RCC 7860 (cell line): ENCODE measurements around the gene PAM.
"Not testable (repeated sequence)": the region's sequence is repeated elsewhere in the genome, so short reads cannot be mapped to it uniquely, and the experiment has no call there.

Source experiments
- DNase-seq: peaks from one replicate; pipeline ENCODE4 v3.0.0-alpha.2; 2015; ENCODE audit warnings: low spot score
- FAIRE-seq: peaks from 2 replicates; lab custom pipeline; 2012; peaks lifted over from hg19 to GRCh38; lab: Jason Lieb, UNC

The PAM gene

DNA sequence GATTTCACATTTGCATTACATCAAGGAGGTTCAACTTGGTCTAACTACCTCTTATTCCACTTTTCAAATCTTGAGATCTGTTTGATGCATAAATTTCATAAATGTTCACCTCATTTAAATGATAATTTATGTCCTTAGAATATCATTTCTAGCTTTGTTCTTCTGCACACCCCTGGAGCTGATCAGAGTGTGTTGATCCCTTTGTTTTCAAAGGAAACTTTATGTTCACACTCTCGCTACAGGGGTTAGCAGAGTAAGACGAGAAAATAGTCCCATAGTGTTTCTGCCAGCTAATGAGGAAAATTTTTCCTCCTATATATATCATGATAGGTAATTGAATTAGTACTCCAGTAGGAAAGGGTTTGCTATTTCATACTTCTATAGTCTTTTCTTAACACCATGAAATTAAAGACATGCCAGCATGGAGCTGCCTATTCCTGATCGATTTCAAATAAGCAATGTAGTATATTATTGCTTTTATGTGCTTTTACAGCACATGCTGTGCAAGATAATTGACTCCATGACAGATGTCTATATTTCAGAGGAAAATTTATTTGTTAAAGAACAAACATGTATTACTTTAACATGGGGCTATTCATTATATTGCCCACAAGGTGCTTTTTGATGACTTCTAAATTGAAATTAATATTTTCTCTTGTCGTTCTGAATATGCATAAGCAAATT lies 4.8 kb upstream of the PAM start:
- no peak for FAIRE-seq
- no peak for DNase-seq

DNA sequence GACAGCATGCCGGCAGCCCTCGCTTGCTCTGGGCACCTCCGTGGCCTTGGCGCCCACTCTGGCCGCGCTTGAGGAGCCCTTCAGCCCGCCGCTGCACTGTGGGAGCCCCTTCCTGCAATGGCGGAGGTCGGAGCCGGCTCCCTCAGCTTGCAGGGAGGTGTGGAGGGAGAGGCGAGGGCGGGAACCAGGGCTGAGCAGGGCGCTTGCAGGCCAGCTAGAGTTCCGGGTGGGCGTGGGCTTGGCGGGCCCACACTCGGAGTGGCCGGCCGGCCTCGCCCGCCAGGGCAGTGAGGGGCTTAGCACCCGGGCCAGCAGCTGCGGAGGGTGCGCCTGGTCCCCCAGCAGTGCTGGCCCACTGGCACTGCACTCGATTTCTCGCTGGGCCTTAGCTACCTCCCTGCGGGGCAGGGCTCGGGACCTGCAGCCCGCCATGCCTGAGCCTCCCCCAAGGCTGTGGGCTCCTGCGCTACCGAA lies 3.2 kb upstream of the PAM start:
- not testable (repeated sequence) for FAIRE-seq, DNase-seq

DNA sequence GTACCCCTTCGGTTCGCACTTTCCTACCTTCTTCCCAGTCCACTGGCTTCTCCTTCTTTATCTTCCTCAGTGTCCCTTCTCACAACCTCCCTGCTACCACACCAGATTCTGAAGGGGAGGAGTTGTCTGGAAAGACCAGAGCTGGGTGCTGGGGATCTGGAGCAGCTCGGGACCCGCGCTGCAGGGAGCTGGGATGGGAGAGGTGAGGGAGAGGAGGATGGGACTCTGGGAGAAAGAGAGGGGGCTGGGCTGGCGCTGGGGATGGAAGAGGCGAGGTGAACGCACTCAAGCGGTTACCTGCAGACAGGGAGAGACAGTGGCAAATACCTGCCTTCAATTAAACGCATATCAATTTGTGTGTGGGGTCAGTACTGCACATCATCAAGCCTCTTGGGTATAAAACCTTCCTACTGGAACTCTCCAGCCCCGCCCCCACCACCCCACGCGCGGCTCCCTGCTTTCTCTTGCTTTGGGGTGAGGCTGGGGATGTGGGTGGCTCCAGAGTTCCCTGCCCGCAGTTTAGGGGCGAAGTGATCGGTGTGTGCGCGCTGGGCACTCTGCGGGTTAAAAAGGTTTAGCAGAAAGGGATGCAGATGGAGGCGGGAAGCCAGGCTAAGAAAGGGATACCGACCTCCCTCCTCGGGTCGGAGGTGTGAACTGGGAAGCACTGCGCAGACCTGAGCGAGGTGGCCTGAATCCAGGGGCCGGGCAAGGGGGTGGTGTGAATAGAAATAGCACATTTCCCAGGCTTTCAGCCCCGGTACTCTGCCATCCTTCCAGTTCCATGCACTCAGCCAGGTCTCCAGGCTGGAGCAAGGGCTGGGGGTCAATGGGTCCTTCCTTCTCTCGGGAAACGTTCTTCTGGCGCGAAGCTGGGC lies 977 bp upstream of the PAM start:
- DNase-seq: no peak
- no peak for FAIRE-seq

DNA sequence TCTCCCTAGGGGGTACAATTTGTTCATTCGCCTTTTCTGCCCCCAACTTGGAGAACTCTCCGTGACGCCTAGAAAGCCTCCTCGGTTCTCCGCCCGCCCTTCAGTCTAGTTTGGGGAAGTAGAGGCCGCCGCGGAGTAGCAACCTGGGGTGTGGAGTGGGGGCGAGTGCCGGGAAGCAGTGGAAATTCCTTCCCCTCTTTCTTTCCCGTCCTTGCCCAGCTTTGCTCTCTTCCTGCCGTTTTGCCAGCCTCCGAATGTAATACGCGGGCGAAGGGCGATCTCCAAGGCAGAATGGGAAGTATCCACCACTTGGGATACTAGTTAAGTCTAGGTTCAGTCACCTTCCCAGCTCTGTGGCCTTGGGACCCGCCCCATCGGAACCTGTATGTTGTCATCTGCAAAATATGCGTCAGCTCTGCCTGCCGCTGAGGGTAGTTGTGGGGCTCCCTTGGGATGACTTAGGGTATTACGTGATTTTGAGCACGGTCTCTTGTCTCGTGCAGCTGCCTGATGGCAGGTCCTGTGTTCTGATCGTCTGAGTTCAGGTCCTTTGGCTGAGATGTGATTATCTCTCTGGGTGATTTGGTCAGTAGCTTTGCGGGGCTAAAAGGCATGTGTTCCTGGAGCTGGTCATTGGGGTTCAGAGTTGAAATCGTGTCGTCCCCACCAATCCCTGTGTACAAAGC lies 724 bp downstream of the PAM start:
- FAIRE-seq: peak; percentile 29
- peak; percentile 76 for DNase-seq

DNA sequence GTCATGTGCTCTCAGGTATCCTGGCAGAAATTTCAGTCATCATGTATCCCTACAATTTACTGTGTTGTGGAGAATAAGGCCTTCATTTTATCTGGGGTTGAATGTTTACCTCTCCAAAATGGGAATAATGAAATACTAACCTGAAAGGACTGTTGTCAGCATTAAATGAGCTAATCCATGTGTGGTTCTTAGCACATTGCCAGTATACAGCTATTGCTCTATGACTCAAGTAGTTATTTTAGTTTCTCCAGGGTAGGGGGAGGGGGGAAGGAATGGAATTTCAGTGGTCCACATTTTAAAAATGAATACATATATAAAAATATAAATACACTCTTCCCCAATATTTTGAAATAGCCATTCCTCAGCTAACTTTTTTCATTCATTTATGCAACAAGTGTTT lies 3.5 kb downstream of the PAM start:
- no peak for FAIRE-seq

DNA sequence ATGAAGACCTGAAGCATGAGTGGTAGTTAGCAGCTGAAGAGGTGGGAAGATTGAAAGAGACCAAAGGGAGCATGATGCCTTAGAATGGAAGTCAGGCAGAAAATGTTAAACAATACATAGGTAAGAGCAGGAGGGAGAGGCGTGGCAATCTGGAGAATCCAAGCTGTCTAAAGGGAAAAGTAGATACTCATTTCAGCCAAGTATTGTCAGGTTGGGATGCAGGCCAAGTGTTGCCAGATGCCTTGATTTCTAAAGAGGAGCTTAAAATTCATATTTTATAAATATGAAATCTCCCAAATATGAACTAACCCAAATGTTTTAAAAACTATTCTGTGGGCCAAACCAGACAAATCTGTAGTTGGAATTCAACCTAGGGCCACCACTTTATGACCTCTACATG lies 4.2 kb downstream of the PAM start:
- no peak for DNase-seq
- no peak for FAIRE-seq

More for the DNA sequence above, 3.5 kb downstream of the PAM start:
- no peak for DNase-seq

DNA sequence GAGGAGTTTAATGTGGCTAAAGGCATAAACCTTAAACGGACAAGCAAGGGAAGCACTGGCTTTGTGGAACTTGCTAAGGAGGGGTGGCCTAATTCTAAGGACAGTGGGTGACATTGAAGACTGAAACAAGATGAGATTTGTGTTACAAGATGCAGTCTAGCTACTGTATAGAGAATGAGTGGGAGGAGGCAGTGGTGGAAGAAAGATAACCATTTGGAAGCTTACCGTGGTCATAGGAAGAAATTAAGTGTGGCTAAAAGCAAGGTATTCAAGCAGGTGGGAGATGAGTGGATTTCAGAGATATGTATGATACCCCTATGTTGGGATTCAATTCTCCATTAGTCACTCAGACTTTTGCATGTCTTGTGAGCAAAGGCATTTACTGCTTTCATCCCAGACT lies 4.6 kb downstream of the PAM start:
- DNase-seq: no peak

DNA sequence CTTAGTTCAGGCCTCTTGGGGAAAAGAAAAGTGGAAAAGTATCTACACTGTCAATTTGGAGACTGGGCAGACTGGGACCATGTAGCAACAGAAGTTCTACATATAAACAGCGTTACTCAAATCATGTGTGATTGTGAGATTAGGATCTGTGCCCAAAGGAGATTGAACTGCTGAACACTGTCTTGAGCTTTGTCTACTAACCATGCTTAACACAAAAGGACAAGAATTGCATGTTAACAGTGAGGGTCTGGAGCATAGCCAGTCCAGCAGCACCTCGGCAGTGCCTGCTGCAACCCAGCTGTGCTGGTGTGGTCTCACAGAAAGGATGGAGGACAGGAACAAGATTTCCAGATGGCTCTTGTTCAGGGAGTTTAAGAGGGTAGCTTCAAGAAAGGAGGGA lies 5.7 kb downstream of the PAM start:
- DNase-seq (no peak), FAIRE-seq (no peak)

More for the DNA sequence above, 4.6 kb downstream of the PAM start:
- FAIRE-seq: no peak

DNA sequence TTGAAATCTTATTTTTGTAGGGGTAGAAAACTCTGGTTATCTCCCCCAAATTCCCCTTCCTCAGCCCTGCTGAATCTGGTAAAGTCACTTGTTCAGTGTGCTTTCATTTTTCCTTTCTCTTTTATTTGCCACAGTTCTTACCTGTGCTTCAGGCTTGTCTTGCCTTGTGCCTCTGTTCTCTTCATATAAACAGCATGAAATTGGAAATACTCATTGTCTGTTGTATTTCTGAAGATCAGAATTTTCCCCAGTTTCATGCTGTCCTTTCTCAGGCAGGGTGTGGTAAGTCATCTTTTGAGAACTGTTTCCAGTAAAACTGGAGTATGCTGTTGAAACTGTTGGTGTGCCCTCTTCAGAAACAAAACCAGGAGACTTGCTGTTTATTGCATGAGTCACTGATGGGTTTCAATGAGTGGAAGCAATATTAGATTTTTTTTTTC lies 7.0 kb downstream of the PAM start:
- FAIRE-seq (peak; percentile 24), DNase-seq (no peak)

DNA sequence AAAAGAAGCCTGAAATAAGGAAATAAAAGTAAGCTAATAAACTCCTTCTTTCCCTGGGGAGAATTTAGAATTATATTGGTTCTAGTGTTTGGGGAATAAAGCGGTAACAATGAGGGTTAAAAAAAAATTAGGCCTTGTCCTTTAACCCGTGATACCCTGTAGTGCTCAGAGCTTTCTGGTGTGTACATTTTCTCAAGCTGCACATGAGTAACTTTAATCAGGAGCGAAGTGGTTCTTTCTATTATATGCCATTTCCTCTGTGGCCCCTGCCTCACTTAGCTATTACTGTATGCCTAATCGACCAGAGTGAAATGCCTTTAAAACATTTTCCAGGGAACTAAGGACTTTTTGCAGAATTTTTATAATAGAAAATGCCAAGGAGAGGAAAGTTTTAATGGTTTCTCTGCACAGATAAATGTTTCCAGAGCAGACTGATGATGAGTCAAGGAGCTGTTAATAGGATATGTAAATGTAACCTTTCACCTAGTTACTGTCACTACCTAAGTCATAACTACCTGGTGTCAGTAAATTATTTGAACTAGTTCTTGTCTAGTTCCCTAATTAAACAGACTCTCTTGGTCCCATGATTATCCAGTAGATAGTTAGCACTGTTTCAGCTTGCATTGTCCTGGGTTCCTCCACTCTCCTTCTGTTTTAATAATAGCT lies 7.6 kb downstream of the PAM start:
- FAIRE-seq: no peak

DNA sequence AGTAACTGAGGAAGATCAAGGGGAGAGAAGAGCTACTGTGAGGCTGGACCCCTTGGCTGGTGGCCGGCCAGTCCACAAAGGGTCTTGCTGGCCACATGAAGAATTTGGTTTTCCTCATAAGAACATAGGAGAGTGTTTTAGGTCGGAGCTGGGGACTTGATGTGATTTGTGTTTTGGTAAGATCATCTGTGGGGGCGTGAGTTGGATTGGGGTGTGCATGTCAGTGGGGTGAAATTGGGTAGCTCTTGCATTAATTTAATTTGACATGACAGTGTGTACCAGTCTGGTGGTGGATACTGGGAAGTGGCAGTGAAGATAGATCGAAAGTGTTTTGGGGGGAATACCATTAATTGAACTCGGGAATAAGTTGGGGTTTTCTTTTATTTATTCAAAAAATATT lies 8.6 kb downstream of the PAM start:
- no peak for FAIRE-seq
- DNase-seq: no peak

More for the DNA sequence above, 7.6 kb downstream of the PAM start:
- DNase-seq: no peak

DNA sequence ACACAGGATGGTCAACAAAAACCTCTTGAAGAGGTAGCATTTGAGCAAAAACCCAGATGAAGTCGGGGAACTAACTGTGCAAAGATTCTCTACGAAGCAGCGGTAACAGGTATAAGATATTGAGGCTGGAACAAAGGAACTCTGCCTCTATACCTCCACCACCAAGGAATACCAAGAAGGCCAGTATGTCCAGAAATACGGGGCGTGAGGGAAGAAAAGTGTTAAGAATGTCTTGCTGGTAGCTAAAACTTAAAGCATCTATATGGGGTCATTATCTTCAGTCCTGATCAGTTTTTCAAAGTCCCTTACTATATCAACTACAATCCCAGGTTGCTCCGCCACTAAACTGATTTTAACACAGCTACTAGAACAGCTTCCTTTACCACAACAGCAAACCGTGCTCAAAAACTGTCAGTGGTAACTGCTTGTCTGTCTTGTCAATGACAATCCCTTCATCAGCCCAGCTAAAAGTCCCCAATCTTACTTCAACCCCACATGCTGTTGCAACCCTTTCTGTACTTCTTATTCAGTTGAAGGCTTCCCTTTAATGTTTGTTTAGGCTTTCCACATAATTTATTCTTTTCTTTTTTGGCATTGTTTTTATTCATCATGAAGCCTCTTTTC lies 9.4 kb downstream of the PAM start:
- FAIRE-seq: no peak
- DNase-seq: no peak

DNA sequence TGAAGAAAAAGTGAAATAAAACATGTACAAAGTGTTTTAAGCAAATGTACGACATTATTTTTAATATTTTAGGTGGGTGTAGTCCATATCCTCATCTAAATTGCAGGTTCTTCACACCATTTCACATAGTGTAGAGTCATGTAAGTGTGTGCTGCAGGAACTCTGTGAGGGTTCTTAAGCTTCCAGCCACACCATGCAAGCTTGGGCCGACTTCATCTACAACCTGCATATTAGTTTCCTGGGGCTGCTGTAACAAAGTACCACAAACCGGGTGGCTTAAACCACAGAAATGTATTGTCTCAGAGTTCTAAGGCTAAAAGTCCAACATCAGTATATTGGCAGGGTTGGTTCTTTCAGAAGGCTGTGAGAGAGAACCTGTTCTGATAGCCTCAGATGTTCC lies 10.2 kb downstream of the PAM start:
- DNase-seq: no peak
- FAIRE-seq: no peak

DNA sequence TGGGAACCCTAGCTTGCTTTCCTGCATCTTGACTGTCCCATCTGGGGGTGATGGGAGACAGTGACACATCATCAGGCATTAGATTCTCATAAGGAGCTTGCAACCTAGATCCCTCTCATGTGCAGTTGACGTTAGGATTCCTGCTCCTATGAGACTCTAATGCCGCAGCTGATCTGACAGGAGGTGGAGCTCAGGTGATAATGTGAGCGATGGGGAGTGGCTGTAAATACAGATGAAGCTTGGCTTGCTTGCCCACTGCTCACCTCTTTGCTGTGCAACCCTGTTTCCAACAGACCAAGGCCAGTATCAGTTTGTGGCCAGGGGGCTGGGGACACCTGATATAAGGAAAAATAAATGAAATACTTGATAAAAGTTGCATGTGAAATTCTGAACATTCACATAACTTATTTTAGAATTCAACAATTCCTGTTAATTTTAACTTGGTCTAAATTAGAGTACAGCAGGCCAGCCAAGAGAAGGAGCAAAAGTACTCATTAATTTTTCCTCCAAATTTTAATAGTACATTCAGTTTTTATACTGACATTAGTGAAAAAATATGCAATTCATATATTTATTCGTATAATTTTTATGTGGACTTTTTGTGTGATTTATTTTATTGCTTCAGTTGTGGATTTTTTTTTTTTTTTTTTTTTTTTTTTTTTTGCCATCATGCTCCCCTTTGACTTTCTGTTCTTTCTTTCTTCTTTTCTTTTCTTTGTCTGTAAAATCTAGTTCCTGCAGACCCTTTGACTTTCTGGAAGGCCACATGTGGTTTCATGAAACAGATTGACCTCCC lies 11.4 kb downstream of the PAM start:
- DNase-seq (no peak), FAIRE-seq (no peak)

DNA sequence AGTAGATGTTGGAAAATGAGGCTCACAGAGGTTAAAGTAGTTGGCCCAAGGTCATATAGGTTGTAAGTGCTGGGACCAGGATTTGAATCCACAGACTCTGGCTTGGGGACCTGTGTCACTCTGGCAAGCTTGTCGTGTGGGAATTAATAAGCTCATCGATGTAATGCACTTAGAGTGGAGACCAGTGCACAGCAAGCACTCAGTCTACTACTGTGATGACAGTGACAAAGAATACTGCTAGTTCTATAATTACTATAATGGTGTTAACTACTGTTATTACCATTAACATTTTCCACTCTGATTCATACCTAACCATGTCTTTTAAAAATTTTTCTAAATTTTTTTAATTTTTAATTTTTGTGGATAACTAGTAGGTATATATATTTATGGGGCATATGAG lies 12.8 kb downstream of the PAM start:
- DNase-seq: no peak
- FAIRE-seq: no peak

DNA sequence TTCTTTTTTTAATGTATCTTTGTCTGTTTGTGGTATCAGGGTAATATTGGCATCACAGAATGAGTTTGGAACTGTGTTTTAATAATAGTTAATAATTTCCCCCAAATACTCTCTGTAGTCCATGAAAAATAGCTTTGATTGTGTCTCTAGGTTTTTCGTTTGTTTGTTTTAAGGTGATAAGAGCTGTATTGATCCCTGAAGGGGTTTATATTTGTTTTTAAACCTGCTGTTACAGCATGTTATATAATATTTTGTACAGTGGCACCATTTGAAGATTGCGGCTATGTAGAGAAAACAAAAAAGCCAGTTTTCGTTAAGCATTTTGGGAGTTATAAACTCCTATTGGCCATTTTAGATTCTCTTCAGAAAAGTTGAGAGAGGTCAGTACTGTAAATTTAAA lies 15.7 kb downstream of the PAM start:
- no peak for DNase-seq
- FAIRE-seq: no peak

DNA sequence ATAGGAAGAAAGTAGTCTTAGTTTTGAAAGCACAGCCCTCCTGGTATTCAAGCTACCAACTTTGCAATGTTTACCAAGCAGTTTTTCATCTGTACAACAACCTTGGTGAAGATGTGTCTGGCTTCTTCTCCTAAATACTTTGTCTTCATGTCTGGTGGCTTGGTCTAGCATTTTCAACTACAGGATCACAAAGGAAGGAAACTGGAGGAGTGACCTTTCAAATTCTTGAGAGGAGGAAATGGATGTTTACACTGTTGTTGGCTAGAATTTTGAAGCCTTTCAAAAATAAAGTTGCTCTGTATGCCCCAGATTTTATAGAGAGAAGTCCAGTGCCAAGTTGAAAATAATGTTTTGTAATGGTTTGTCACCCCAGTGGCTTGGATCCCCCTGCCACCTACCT lies 16.3 kb downstream of the PAM start:
- no peak for FAIRE-seq

DNA sequence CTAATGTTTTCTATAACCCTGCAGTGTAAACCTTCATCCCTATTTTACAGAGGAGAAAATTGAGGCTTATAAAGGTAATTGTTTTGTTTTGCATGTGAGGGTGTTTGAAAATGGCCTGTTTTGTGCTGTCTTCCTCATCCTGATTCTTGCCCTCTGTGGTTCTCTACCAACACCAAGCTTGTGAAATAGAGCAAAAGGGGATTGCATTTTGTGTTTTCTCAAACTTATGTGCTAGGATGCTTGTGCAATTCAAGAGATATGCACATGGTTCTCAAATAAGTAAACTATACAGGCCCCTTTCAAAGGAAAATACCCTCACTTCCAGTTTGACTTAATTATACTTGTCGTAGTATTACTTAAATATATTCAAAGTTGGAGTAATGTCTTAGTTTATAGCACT lies 17.2 kb downstream of the PAM start:
- DNase-seq (no peak), FAIRE-seq (no peak)

More for the DNA sequence above, 16.3 kb downstream of the PAM start:
- DNase-seq: no peak

DNA sequence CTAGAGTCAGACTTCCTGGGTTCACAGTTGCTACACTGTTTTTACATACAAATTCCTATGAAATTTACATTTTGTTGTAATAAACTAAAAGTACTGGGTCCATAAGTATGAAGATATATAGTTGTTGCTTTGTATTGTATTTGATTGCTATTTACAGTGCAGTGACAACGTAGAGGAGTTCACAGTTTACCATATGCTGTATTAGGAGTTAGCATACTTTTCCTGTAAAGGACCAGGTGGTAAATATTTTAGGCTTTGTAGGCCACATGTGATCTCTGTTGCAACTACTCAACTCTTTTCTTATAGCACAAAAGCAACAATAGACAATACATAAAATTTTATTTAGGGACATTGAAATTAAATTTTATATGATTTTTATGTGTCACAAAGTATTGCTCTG lies 18.0 kb downstream of the PAM start:
- DNase-seq: no peak
- FAIRE-seq: no peak

DNA sequence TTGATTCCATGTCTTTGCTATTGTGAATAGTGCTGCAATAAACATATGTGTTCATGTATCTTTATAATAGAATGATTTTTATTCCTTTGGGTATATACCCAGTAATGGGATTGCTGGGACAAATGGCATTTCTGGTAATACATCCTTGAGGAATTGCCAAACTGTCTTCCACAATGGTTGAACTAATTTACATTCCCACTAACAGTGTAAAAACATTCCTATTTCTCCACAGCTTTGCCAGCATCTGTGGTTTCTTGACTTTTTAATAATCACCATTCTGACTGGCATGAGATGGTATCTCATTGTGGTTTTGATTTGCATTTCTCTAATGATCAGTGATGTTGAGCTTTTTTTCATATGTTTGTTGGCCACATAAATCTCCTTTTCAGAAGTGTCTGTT lies 20.7 kb downstream of the PAM start:
- FAIRE-seq, DNase-seq: not testable (repeated sequence)
